Inferior parietal cortex (tissue), 1 donor: Measurements from ENCODE around the gene MT1E.
"Not testable (repeated sequence)": the region's sequence is repeated elsewhere in the genome, so short reads cannot be mapped to it uniquely, and the experiment has no call there.

Experiments used
- DNase-seq: peaks from one replicate; pipeline ENCODE4 v3.0.0-alpha.2; 2016; ENCODE audit errors: extremely low spot score

Gene MT1E

DNA sequence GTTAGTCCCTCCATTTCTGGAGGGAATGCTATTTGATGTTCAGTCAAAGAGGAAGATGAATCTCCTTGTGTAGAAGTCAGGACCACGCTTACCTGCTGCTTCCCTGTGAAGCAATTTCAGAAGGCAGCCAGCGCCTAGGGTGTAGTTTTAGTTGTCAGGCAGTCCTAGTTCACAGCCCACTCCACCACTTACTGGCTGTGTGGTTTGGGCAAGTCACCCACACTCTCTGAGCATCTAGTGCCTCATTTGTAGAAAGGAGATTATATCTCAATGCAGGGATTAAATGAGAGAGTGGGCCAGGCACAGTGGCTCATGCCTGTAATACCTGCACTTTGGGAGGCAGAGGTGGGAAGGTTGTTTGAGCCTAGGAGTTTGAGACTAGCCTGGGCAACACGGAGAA is 46.6 kb downstream of the MT1E start:
- DNase-seq, result not testable (repeated sequence)

DNA sequence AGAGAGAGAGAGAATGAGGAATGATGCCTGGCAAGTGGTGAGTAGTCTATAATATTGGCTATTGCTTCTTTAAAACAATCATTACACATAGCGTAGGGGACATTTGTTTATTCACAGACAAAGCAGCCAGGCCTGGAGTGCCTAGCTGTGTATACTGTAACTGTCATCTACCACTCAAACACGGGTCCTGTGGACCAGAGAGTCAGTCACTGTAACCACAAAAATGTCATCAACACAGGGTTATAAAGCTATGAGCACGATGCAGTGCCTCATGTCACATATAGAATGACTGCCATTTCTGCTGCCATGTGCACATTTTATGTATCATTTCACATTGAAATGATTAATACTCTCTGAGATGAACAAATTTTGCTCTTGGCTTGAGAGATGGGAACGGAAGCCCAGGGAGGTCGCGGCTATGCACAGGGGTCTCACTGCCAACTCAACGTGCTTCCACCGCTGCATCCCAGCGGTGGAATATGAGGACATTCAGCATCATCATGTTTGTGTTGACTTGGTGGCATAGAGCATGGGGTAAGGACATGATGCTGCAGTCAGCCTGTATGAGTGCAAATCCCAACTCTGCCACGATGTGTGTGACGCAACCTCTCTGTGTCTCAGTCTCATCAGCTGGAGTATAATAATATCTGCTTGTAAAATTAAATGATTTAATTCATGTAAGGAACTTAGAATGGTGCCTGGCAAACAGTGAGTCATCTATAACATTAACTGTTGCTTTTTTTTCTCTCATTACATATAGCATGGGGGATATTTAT is 47.4 kb downstream of the MT1E start:
- DNase-seq, result no peak

DNA sequence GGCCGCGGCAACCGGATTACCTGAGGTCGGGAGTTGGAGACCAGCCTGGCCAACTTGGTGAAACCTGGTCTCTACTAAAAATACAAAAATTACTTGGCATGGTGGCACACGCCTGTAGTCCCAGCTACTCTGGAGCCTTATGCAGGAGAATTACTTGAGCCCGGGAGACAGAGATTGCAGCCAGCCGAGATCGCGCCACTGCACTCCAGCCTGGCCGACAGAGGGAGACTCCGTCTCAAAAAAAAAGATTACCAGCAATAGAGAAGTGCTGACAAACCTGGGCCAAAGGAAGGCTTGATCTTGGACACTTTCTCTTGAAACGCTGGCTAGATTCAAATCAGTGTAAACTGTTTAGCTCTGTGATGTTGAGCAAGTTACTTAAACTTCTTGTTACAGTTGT is 48.3 kb downstream of the MT1E start:
- no peak for DNase-seq

GRCh38 chr16:56674570-56674969 is 49.0 kb downstream of the MT1E start:
- not testable (repeated sequence) for DNase-seq

- DNase-seq, result no peak
Observed at GRCh38 chr16:56675685-56676210, 50.2 kb downstream of the MT1E start.
